WTC11 (cell line): ENCODE measurements around the gene OCIAD1. TPM values are rescaled to one million over a fixed set of nuclear protein-coding genes. Genes with fewer than 3 reads are reported as not detected.

Experiments
- ATAC-seq: fragments of 200-7000 bp; cut with Tn5 transposase; 2 replicates; pipeline ENCODE4 v1.10.0; 2021; ENCODE audit warnings: mild to moderate bottlenecking, moderate library complexity
- CTCF ChIA-PET: fragments of 300-600 bp; sonication (Branson Sonifier 250); formaldehyde crosslinking; loops from one replicate; lab custom pipeline; 2021; ENCODE audit warnings: antibody characterized with exemption; lab: Charles Lee
- POLR2A ChIA-PET: fragments of 350-600 bp; sonication (Branson Sonifier 250); formaldehyde crosslinking; loops from one replicate; lab custom pipeline; 2021; ENCODE audit warnings: antibody characterized with exemption; lab: Charles Lee
- DNase-seq: peaks from one replicate; pipeline ENCODE4 v3.0.0; 2021; ENCODE audit warnings: low spot score
- H3K27ac Mint-ChIP-seq: 2 replicates; pipeline ENCODE4 v1.8.0; 2021; ENCODE audit warnings: mixed read lengths
- H3K27me3 Mint-ChIP-seq: 2 replicates; pipeline ENCODE4 v1.8.0; 2021; ENCODE audit warnings: low read depth, mild to moderate bottlenecking, moderate library complexity, mixed read lengths
- H3K36me3 Mint-ChIP-seq: 2 replicates; pipeline ENCODE4 v1.8.0; 2021; ENCODE audit warnings: mixed read lengths
- H3K4me1 Mint-ChIP-seq: 2 replicates; pipeline ENCODE4 v1.8.0; 2022; ENCODE audit warnings: mixed read lengths
- H3K4me3 Mint-ChIP-seq: 2 replicates; pipeline ENCODE4 v1.8.0; 2021; ENCODE audit warnings: mild to moderate bottlenecking, moderate library complexity, mixed read lengths
- H3K9me3 Mint-ChIP-seq: 2 replicates; pipeline ENCODE4 v1.8.0; 2021; ENCODE audit warnings: mixed read lengths
- ATF1 ChIP-seq: sonication (generic); formaldehyde crosslinking; IDR thresholded peaks from 2 replicates; pipeline ENCODE4 v1.8.1; 2023; ENCODE audit warnings: mild to moderate bottlenecking, moderate library complexity, missing genetic modification reagents
- ATF2 ChIP-seq: sonication (generic); formaldehyde crosslinking; IDR thresholded peaks from 2 replicates; pipeline ENCODE4 v1.8.1; 2022; ENCODE audit warnings: low read depth, missing genetic modification reagents, borderline replicate concordance
- CREM ChIP-seq: sonication (generic); formaldehyde crosslinking; IDR thresholded peaks from 2 replicates; pipeline ENCODE4 v1.8.1; 2022; ENCODE audit warnings: mild to moderate bottlenecking, missing genetic modification reagents, moderate library complexity
- E2F1 ChIP-seq: sonication (generic); formaldehyde crosslinking; IDR thresholded peaks from 2 replicates; pipeline ENCODE4 v1.8.0; 2022; ENCODE audit warnings: mild to moderate bottlenecking, missing genetic modification reagents
- FOXJ3 ChIP-seq: sonication (generic); formaldehyde crosslinking; IDR thresholded peaks from 2 replicates; pipeline ENCODE4 v1.9.0; 2021; ENCODE audit warnings: missing genetic modification reagents, mild to moderate bottlenecking, borderline replicate concordance
- GABPB1 ChIP-seq: sonication (generic); formaldehyde crosslinking; IDR thresholded peaks from 2 replicates; pipeline ENCODE4 v1.8.1; 2023; ENCODE audit warnings: mild to moderate bottlenecking, missing genetic modification reagents
- GTF2I ChIP-seq: fragments of 250-450 bp; sonication (Bioruptor Pico); conservative IDR thresholded peaks from 2 replicates; pipeline ENCODE4 v1.4.0; 2021; ENCODE audit warnings: mild to moderate bottlenecking
- IRF2 ChIP-seq: sonication (generic); formaldehyde crosslinking; IDR thresholded peaks from 2 replicates; pipeline ENCODE4 v1.8.0; 2022; ENCODE audit warnings: low read depth, missing genetic modification reagents, borderline replicate concordance
- NFATC4 ChIP-seq: fragments of 250-450 bp; sonication (Bioruptor Pico); IDR thresholded peaks from 2 replicates; pipeline ENCODE4 v1.9.0; 2021; ENCODE audit warnings: mild to moderate bottlenecking
- NR3C1 ChIP-seq: sonication (generic); formaldehyde crosslinking; conservative IDR thresholded peaks from 2 replicates; pipeline ENCODE4 v1.8.1; 2023; ENCODE audit warnings: low read depth, mild to moderate bottlenecking, missing genetic modification reagents
- RELA ChIP-seq: sonication (generic); formaldehyde crosslinking; IDR thresholded peaks from 2 replicates; pipeline ENCODE4 v1.8.1; 2022; ENCODE audit warnings: missing genetic modification reagents, mild to moderate bottlenecking, borderline replicate concordance
- SMAD3 ChIP-seq: sonication (generic); formaldehyde crosslinking; IDR thresholded peaks from 2 replicates; pipeline ENCODE4 v1.8.0; 2022; ENCODE audit warnings: missing genetic modification reagents, mild to moderate bottlenecking, borderline replicate concordance
- TEAD4 ChIP-seq: sonication (generic); formaldehyde crosslinking; IDR thresholded peaks from 2 replicates; pipeline ENCODE4 v1.8.0; 2022; ENCODE audit warnings: mild to moderate bottlenecking, missing genetic modification reagents
- ZNF121 ChIP-seq: sonication (generic); formaldehyde crosslinking; IDR thresholded peaks from 2 replicates; pipeline ENCODE4 v1.8.0; 2023; ENCODE audit warnings: missing genetic modification reagents
- total RNA-seq: library from RNA; stranded (reverse); gene quantifications from 3 replicates; pipeline ENCODE4 v1.2.3, GENCODE V29; 2021
- TF ChIP-seq, protein P1 (sequence below): sonication (generic); formaldehyde crosslinking; IDR thresholded peaks from 2 replicates; pipeline ENCODE4 v1.8.1; 2023; ENCODE audit warnings: mild to moderate bottlenecking, missing genetic modification reagents
- TF ChIP-seq, protein P2 (sequence below): fragments of 250-450 bp; sonication (Bioruptor Pico); IDR thresholded peaks from 2 replicates; pipeline ENCODE4 v1.9.0; 2021; ENCODE audit warnings: mild to moderate bottlenecking
- TF ChIP-seq, protein P3 (sequence below): sonication (generic); formaldehyde crosslinking; IDR thresholded peaks from 2 replicates; pipeline ENCODE4 v1.8.1; 2023; ENCODE audit warnings: mild to moderate bottlenecking, moderate library complexity, missing genetic modification reagents
- TF ChIP-seq, protein P4 (sequence below): sonication (generic); formaldehyde crosslinking; IDR thresholded peaks from 2 replicates; pipeline ENCODE4 v1.8.0; 2022; ENCODE audit warnings: mild to moderate bottlenecking, missing genetic modification reagents

The OCIAD1 gene
- total RNA-seq, 1 experiment from 2014 or later: 135 TPM

- no peak for TF ChIP-seq TEAD4
- DNase-seq: no peak
- ATAC-seq: no peak
- H3K4me1 Mint-ChIP-seq: peaks cover 31% of the 10 kb centered on the region
- no peaks in the 10 kb centered on the region for H3K36me3 Mint-ChIP-seq
- no peaks in the 10 kb centered on the region for H3K9me3 Mint-ChIP-seq
- H3K4me3 Mint-ChIP-seq: no peak overlapping the region
- ChIA-PET CTCF (interaction anchor here (1.5 to 3.7 kb wide), 2 partner anchors 12 to 203 kb away, joined by 3 to 23 read pairs; no protein-coding TSS in a partner anchor), POLR2A (no interaction called here)
- no peak overlapping the region for H3K27ac Mint-ChIP-seq
- H3K27me3 Mint-ChIP-seq: no peaks in the 10 kb centered on the region
Observed at GRCh38 chr4:48781968-48782367, 48.9 kb upstream of the OCIAD1 start.

DNA sequence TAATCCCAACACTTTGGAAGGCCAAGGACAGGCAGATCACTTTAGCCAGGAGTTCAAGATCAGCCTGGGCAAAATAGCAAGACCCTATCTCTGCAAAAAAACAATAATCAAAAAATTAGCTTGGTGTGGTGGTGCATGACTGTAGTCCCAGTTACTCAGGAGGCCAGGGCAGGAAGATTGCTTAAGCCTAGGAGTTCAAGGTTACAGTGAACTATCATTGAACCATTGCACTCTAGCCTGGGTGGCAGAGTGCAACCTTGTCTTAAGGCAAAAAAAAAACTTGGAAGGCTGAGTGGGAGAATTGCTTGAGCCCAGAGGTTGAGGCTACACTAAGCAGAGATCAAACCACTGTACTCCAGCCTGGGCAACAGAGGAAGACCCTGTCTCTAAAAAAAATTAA is 45.6 kb upstream of the OCIAD1 start:
- DNase-seq (no peak), ATAC-seq (no peak)
- H3K4me3 Mint-ChIP-seq: no peak overlapping the region
- no peaks in the 10 kb centered on the region for H3K36me3 Mint-ChIP-seq
- H3K27ac Mint-ChIP-seq: no peak overlapping the region
- H3K4me1 Mint-ChIP-seq: peaks cover 14% of the 10 kb centered on the region
- H3K27me3 Mint-ChIP-seq: no peaks in the 10 kb centered on the region; the same call in 1 of the 2 replicates
- TF ChIP-seq GTF2I: no peak
- TF ChIP-seq, protein P1, sequence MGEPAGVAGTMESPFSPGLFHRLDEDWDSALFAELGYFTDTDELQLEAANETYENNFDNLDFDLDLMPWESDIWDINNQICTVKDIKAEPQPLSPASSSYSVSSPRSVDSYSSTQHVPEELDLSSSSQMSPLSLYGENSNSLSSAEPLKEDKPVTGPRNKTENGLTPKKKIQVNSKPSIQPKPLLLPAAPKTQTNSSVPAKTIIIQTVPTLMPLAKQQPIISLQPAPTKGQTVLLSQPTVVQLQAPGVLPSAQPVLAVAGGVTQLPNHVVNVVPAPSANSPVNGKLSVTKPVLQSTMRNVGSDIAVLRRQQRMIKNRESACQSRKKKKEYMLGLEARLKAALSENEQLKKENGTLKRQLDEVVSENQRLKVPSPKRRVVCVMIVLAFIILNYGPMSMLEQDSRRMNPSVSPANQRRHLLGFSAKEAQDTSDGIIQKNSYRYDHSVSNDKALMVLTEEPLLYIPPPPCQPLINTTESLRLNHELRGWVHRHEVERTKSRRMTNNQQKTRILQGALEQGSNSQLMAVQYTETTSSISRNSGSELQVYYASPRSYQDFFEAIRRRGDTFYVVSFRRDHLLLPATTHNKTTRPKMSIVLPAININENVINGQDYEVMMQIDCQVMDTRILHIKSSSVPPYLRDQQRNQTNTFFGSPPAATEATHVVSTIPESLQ: no peak
- ChIA-PET POLR2A (no interaction called here), CTCF (no interaction called here)
- no peaks in the 10 kb centered on the region for H3K9me3 Mint-ChIP-seq

- H3K9me3 Mint-ChIP-seq: no peaks in the 10 kb centered on the region
- no peaks in the 10 kb centered on the region for H3K36me3 Mint-ChIP-seq
- no peaks in the 10 kb centered on the region; the same call in 1 of the 2 replicates for H3K27me3 Mint-ChIP-seq
- peaks cover 7% of the 10 kb centered on the region; the same call in 1 of the 2 replicates for H3K4me1 Mint-ChIP-seq
- ChIA-PET POLR2A (no interaction called here), CTCF (no interaction called here)
- TF ChIP-seq NFATC4 (CRISPR knock-in tag): no peak
- no peak for TF ChIP-seq E2F1 (CRISPR knock-in tag)
- TF ChIP-seq, protein P2, sequence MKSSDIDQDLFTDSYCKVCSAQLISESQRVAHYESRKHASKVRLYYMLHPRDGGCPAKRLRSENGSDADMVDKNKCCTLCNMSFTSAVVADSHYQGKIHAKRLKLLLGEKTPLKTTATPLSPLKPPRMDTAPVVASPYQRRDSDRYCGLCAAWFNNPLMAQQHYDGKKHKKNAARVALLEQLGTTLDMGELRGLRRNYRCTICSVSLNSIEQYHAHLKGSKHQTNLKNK (CRISPR knock-in tag): no peak
- H3K27ac Mint-ChIP-seq: no peak overlapping the region
- DNase-seq (no peak), ATAC-seq (no peak)
- H3K4me3 Mint-ChIP-seq: no peak overlapping the region
Observed at GRCh38 chr4:48786549-48786948, 44.3 kb upstream of the OCIAD1 start.

- no peaks in the 10 kb centered on the region for H3K36me3 Mint-ChIP-seq
- DNase-seq (no peak), ATAC-seq (no peak)
- H3K27me3 Mint-ChIP-seq: no peaks in the 10 kb centered on the region; the same call in 1 of the 2 replicates
- CTCF ChIA-PET: no interaction called here
- no peak overlapping the region for H3K27ac Mint-ChIP-seq
- H3K9me3 Mint-ChIP-seq: no peaks in the 10 kb centered on the region
- H3K4me1 Mint-ChIP-seq: 0 out of 2 replicates have a peak, but pooled peaks cover 6% of the 10 kb centered on the region
- no peak overlapping the region for H3K4me3 Mint-ChIP-seq
- POLR2A ChIA-PET: interaction anchor here (0.8 to 1.6 kb wide), 2 partner anchors 18 to 27 kb away, joined by 3 read pairs; no protein-coding TSS in a partner anchor
- TF ChIP-seq, protein P3, sequence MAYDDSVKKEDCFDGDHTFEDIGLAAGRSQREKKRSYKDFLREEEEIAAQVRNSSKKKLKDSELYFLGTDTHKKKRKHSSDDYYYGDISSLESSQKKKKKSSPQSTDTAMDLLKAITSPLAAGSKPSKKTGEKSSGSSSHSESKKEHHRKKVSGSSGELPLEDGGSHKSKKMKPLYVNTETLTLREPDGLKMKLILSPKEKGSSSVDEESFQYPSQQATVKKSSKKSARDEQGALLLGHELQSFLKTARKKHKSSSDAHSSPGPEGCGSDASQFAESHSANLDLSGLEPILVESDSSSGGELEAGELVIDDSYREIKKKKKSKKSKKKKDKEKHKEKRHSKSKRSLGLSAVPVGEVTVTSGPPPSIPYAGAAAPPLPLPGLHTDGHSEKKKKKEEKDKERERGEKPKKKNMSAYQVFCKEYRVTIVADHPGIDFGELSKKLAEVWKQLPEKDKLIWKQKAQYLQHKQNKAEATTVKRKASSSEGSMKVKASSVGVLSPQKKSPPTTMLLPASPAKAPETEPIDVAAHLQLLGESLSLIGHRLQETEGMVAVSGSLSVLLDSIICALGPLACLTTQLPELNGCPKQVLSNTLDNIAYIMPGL (CRISPR knock-in tag): no peak
- TF ChIP-seq ATF2 (CRISPR knock-in tag) (no peak), ZNF121 (no peak), ATF1 (CRISPR knock-in tag) (no peak), NR3C1 (CRISPR knock-in tag) (no peak), RELA (no peak), GABPB1 (CRISPR knock-in tag) (no peak), CREM (no peak), FOXJ3 (no peak), E2F1 (CRISPR knock-in tag) (no peak), IRF2 (no peak), SMAD3 (CRISPR knock-in tag) (no peak)
- TF ChIP-seq, protein P4, sequence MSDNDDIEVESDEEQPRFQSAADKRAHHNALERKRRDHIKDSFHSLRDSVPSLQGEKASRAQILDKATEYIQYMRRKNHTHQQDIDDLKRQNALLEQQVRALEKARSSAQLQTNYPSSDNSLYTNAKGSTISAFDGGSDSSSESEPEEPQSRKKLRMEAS (CRISPR knock-in tag): no peak
Observed at GRCh38 chr4:48787056-48787455, 43.8 kb upstream of the OCIAD1 start.
